HEK293 (cell line): ENCODE results near the gene ZFHX3.
A peak's percentile ranks its signal among the peaks of the same experiment; 100 is the strongest.

Source experiments
- OVOL3 ChIP-seq: fragments of 450-650 bp; formaldehyde crosslinking; IDR thresholded peaks from 2 replicates; pipeline ENCODE4 v1.5.1; 2016; ENCODE audit warnings: missing biosample characterization, missing genetic modification characterization
- TF ChIP-seq, protein P1 (sequence below): fragments of 450-650 bp; formaldehyde crosslinking; IDR thresholded peaks from 2 replicates; pipeline ENCODE4 v1.5.1; 2016; ENCODE audit warnings: missing biosample characterization, missing genetic modification characterization
- TF ChIP-seq, protein P2 (sequence below): fragments of 450-650 bp; formaldehyde crosslinking; IDR thresholded peaks from 2 replicates; pipeline ENCODE4 v1.5.1; 2016; ENCODE audit warnings: missing biosample characterization, missing genetic modification characterization, low read depth

DNA sequence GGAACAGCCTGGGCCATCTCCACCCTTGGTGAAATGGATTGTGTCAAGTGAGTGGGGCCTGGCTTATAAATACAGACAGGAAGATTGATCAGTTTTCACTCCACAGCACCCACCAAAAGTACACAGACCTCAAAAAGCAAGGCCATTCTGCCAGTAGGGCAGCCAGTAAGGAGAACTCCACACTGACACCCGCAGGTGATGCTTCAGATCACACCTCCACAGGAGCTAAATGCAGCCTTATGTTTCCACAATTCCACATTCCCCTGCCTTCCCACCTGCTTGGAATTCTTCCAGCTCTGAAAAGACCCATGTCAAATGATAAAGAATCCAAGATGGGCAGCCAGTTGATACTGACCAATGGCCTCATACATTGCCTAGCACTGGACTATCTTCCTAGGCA is 191.1 kb downstream of the ZFHX3 start:
- TF ChIP-seq, protein P1, sequence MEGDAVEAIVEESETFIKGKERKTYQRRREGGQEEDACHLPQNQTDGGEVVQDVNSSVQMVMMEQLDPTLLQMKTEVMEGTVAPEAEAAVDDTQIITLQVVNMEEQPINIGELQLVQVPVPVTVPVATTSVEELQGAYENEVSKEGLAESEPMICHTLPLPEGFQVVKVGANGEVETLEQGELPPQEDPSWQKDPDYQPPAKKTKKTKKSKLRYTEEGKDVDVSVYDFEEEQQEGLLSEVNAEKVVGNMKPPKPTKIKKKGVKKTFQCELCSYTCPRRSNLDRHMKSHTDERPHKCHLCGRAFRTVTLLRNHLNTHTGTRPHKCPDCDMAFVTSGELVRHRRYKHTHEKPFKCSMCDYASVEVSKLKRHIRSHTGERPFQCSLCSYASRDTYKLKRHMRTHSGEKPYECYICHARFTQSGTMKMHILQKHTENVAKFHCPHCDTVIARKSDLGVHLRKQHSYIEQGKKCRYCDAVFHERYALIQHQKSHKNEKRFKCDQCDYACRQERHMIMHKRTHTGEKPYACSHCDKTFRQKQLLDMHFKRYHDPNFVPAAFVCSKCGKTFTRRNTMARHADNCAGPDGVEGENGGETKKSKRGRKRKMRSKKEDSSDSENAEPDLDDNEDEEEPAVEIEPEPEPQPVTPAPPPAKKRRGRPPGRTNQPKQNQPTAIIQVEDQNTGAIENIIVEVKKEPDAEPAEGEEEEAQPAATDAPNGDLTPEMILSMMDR: peak; percentile 45; the same call in 1 of the 2 replicates
- TF ChIP-seq, protein P2, sequence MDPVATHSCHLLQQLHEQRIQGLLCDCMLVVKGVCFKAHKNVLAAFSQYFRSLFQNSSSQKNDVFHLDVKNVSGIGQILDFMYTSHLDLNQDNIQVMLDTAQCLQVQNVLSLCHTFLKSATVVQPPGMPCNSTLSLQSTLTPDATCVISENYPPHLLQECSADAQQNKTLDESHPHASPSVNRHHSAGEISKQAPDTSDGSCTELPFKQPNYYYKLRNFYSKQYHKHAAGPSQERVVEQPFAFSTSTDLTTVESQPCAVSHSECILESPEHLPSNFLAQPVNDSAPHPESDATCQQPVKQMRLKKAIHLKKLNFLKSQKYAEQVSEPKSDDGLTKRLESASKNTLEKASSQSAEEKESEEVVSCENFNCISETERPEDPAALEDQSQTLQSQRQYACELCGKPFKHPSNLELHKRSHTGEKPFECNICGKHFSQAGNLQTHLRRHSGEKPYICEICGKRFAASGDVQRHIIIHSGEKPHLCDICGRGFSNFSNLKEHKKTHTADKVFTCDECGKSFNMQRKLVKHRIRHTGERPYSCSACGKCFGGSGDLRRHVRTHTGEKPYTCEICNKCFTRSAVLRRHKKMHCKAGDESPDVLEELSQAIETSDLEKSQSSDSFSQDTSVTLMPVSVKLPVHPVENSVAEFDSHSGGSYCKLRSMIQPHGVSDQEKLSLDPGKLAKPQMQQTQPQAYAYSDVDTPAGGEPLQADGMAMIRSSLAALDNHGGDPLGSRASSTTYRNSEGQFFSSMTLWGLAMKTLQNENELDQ (tag by site-specific recombination): no peak
- TF ChIP-seq OVOL3 (tag by site-specific recombination): no peak
